K562 (cell line): ENCODE results near the gene CEP162. TPM values are rescaled to one million over a fixed set of nuclear protein-coding genes. Genes with fewer than 3 reads are reported as not detected.

Source experiments
- ATAC-seq: fragments of 200-7000 bp; cut with Tn5 transposase; 3 replicates; pipeline ENCODE4 v1.9.1; 2020; ENCODE audit warnings: moderate library complexity
- BruUV-seq: library from RNA; stranded (reverse); fragments of 400-500 nt; replicated peaks from 2 replicates; lab custom pipeline; 2021; lab: Mats Ljungman, UMichigan
- CTCF ChIA-PET: fragments of 300-600 bp; formaldehyde crosslinking; extraction: SDS; loops from one replicate; lab custom pipeline; 2021; ENCODE audit warnings: low intra/inter-chr PET ratio; lab: Yijun Ruan, JAX
- POLR2A ChIA-PET: fragments of 300-600, 350-650 bp; sonication (Branson Sonifier 250); formaldehyde crosslinking; extraction: SDS; loops from one replicate; lab custom pipeline; 2021; ENCODE audit warnings: antibody characterized with exemption, inconsistent platforms; lab: Yijun Ruan, JAX
- DNase-seq, 4 experiments: peaks; one replicate each; pipeline versions ENCODE4 v3.0.0 to v3.0.0-alpha.2; 2011 to 2018; ENCODE audit warnings: low spot score in 3 of 4, mixed read lengths in 3 of 4; ENCODE audit errors: extremely low read depth in 1 of 4
- FAIRE-seq: peaks from 2 replicates; lab custom pipeline; 2011; peaks lifted over from hg19 to GRCh38; lab: Jason Lieb, UNC
- H2AFZ ChIP-seq: 2 replicates; pipeline ENCODE4 v1.6.0; 2011; ENCODE audit warnings: low read depth, low read length, control low read depth, inconsistent platforms
- H3K27ac ChIP-seq: fragments of 200-600 bp; 3 replicates; pipeline ENCODE4 v1.8.0; 2011; ENCODE audit warnings: low read depth, mild to moderate bottlenecking, control low read depth, inconsistent platforms, low read length, moderate library complexity, mixed read lengths; ENCODE audit errors: extremely low read depth
- H3K27me3 ChIP-seq, 2 experiments: fragments of 300-600 bp in 1 of 2; 2 replicates in 1 of 2; 3 replicates in 1 of 2; pipeline versions ENCODE4 v1.6.0 to v1.8.0; 2011; ENCODE audit warnings: inconsistent platforms in 2 of 2, low read length in 2 of 2, mild to moderate bottlenecking in 1 of 2, mixed read lengths in 1 of 2, moderate library complexity in 1 of 2; ENCODE audit not compliant: control insufficient read depth in 2 of 2, insufficient read depth in 2 of 2
- H3K36me3 ChIP-seq: fragments of 300-600 bp; 3 replicates; pipeline ENCODE4 v1.8.0; 2011; ENCODE audit warnings: mild to moderate bottlenecking, low read length, inconsistent platforms; ENCODE audit not compliant: control insufficient read depth, insufficient read depth
- H3K4me1 ChIP-seq, 2 experiments: fragments of 200-600 bp in 1 of 2; replicated peaks in 1 of 2; 2 replicates in 1 of 2; 3 replicates in 1 of 2; pipeline versions ENCODE4 v1.5.1 to v1.8.0; 2011; ENCODE audit warnings: inconsistent platforms in 2 of 2, low read length in 2 of 2, mild to moderate bottlenecking in 1 of 2, mixed read lengths in 1 of 2, moderate library complexity in 1 of 2; ENCODE audit not compliant: control insufficient read depth in 2 of 2, insufficient read depth in 2 of 2
- H3K4me2 ChIP-seq: 2 replicates; pipeline ENCODE4 v1.6.1; 2011; ENCODE audit warnings: low read length, control low read depth, inconsistent platforms, mixed read lengths; ENCODE audit not compliant: insufficient read depth
- H3K4me3 ChIP-seq: fragments of 200-600 bp; sonication (generic), shearing (Covaris generic); 2 replicates; pipeline ENCODE4 v1.5.1; 2016; ENCODE audit warnings: control low read depth, inconsistent platforms
- H3K79me2 ChIP-seq: fragments of 200-600 bp; 3 replicates; pipeline ENCODE4 v1.8.0; 2011; ENCODE audit warnings: low read length, inconsistent platforms; ENCODE audit not compliant: control insufficient read depth, insufficient read depth
- H3K9ac ChIP-seq, 2 experiments: 2 replicates each; pipeline versions ENCODE4 v1.6.0 to v1.6.1; 2011; ENCODE audit warnings: low read depth in 2 of 2, low read length in 2 of 2, control low read depth in 1 of 2, inconsistent platforms in 1 of 2, mild to moderate bottlenecking in 1 of 2, mixed read lengths in 1 of 2; ENCODE audit not compliant: insufficient read depth in 1 of 2
- H3K9me1 ChIP-seq: one replicate; pipeline ENCODE4 v1.6.0; 2011; ENCODE audit warnings: inconsistent platforms, mild to moderate bottlenecking, low read length, moderate library complexity; ENCODE audit not compliant: control insufficient read depth, insufficient read depth
- H3K9me3 ChIP-seq: replicated peaks from 2 replicates; pipeline ENCODE4 v1.5.1; 2011; ENCODE audit warnings: low read depth, low read length, inconsistent platforms; ENCODE audit not compliant: control insufficient read depth, insufficient read depth
- H4K20me1 ChIP-seq: replicated peaks from 2 replicates; pipeline ENCODE4 v1.6.1; 2011; ENCODE audit warnings: low read length, inconsistent platforms, mixed read lengths; ENCODE audit not compliant: control insufficient read depth, insufficient read depth
- DEAF1 ChIP-seq: fragments of 450-650 bp; formaldehyde crosslinking; IDR thresholded peaks from 2 replicates; pipeline ENCODE4 v1.4.0; 2020; ENCODE audit warnings: mild to moderate bottlenecking, moderate library complexity
- DMBX1 ChIP-seq: fragments of 250-450 bp; sonication (Bioruptor Pico); IDR thresholded peaks from 2 replicates; pipeline ENCODE4 v1.8.0; 2022; ENCODE audit warnings: inconsistent platforms, mild to moderate bottlenecking, moderate library complexity, borderline replicate concordance
- GMEB1 ChIP-seq: fragments of 250-450 bp; sonication (Bioruptor Pico); IDR thresholded peaks from 2 replicates; pipeline ENCODE4 v1.4.0; 2020; ENCODE audit warnings: mild to moderate bottlenecking
- NUFIP1 ChIP-seq: fragments of 450-650 bp; IDR thresholded peaks from 2 replicates; pipeline ENCODE4 v1.6.1; 2018; ENCODE audit not compliant: partially characterized antibody
- SNIP1 ChIP-seq: fragments of 450-650 bp; IDR thresholded peaks from 2 replicates; pipeline ENCODE4 v1.7.1; 2017; ENCODE audit warnings: low read depth, mild to moderate bottlenecking
- TRIM28 ChIP-seq: fragments of 450-650 bp; IDR thresholded peaks from 2 replicates; pipeline ENCODE4 v1.6.1; 2017
- VEZF1 ChIP-seq: fragments of 200-800 bp; sonication (Bioruptor generic); IDR thresholded peaks from 2 replicates; pipeline ENCODE4 v1.6.1; 2017; ENCODE audit warnings: missing genetic modification characterization, missing compliant biosample characterization
- ZNF124 ChIP-seq: sonication (generic); formaldehyde crosslinking; IDR thresholded peaks from 2 replicates; pipeline ENCODE4 v1.8.1; 2022; ENCODE audit warnings: missing genetic modification reagents
- ZNF57 ChIP-seq: fragments of 450-650 bp; formaldehyde crosslinking; IDR thresholded peaks from 2 replicates; pipeline ENCODE4 v1.4.0; 2020; ENCODE audit warnings: mild to moderate bottlenecking, moderate library complexity
- ZNF77 ChIP-seq: fragments of 250-450 bp; sonication (Bioruptor Pico); IDR thresholded peaks from 2 replicates; pipeline ENCODE4 v1.5.0; 2020
- in situ Hi-C: fragments of 300-500 bp; cut with MboI; formaldehyde crosslinking; loops from 4 replicates; pipeline ENCODE4 v1.15.0; 2018; ENCODE audit warnings: inconsistent platforms, mixed read lengths
- intact Hi-C: fragments of 100-400 bp; cut with micrococcal nuclease; formaldehyde crosslinking; loops from 2 replicates; pipeline ENCODE4 v1.14.2; 2022
- polyA plus RNA-seq, 8 experiments: library from polyadenylated mRNA; depleted of rRNA in 4 of 8; stranded (reverse) in 5 of 8; unstranded in 3 of 8; fragments of >200 nt; fragmentation: Nextera tagmentation in 2 of 8; fragmentation: Illumina TruSeq in 1 of 8; extraction: Ambion mirVana in 2 of 8; extraction: Trizol in 1 of 8; gene quantifications; 2 replicates each; pipeline versions ENCODE4 v1.2.1 to v1.2.3, GENCODE V29; 2011 to 2014; ENCODE audit warnings: inconsistent platforms in 1 of 8, missing spikeins in 1 of 8
- total RNA-seq, 7 experiments: library from RNA; depleted of rRNA in 6 of 7; stranded (reverse); fragments of >200 nt in 6 of 7; fragmentation: Illumina TruSeq in 2 of 7; extraction: Trizol in 2 of 7; gene quantifications; 2 replicates each; pipeline versions ENCODE4 v1.2.1 to v1.2.3, GENCODE V29; 2011 to 2021; ENCODE audit warnings: low replicate concordance in 1 of 7
- TF ChIP-seq, protein P1 (sequence below): IDR thresholded peaks from 3 replicates; pipeline ENCODE4 v1.6.1; 2011; ENCODE audit warnings: borderline replicate concordance, mild to moderate bottlenecking, moderate library complexity; ENCODE audit not compliant: insufficient read length; ENCODE audit errors: extremely low read depth

Gene CEP162
- total and polyA plus RNA-seq, 9 of the 15 experiments (the other 6 are each of a cell fraction or from before 2014, with no cell fraction given), result 3.9 to 8.6 (median 6.7) TPM

DNA sequence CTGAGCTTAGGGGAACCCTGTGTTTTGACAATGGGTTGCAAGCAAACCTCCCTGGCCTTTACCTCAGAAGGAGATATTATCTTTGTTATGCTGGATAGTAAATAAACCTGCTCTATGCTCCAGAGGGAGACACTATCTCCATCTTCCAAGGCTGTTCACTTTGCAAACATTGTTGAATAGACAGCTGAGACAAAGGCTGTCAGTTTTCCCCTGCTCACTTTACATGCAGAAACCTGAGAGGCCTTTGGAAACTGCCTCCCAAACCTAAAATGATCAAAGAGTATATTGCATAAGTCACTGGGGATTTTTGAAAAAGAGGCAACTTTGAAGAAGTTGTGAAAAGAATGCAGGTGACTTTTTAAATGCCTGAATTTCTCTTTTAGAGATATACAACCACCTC is 132.3 kb downstream of the CEP162 start:
- Histone ChIP-seq H3K9me1 (no peaks in the 10 kb centered on the region), H3K4me2 (no peak overlapping the region), H3K27me3 (no peaks in the 10 kb centered on the region), H3K9ac (no peak overlapping the region), H3K9me3 (no peaks in the 10 kb centered on the region; the same call in 1 of the 2 replicates), H4K20me1 (no peaks in the 10 kb centered on the region), H3K4me3 (no peak overlapping the region), H2AFZ (no peak overlapping the region), H3K36me3 (no peaks in the 10 kb centered on the region), H3K4me1 (peaks cover 4 to 11% of the 10 kb centered on the region in 2 experiments; a peak in 3 of 5 replicates), H3K79me2 (no peaks in the 10 kb centered on the region), H3K27ac (no peak overlapping the region)
- ChIA-PET POLR2A (no interaction called here), CTCF (no interaction called here)
- FAIRE-seq (no peak), ATAC-seq (no peak; the same call in 2 of the 3 replicates), DNase-seq (no peak)
- in situ Hi-C loops, result no loop called here
- TF ChIP-seq SNIP1 (no peak), ZNF57 (CRISPR knock-in tag) (no peak), VEZF1 (no peak), ZNF77 (CRISPR knock-in tag) (no peak), TRIM28 (no peak), DEAF1 (no peak), DMBX1 (CRISPR knock-in tag) (no peak), NUFIP1 (no peak), GMEB1 (CRISPR knock-in tag) (no peak), ZNF124 (CRISPR knock-in tag) (no peak)
- TF ChIP-seq, protein P1, sequence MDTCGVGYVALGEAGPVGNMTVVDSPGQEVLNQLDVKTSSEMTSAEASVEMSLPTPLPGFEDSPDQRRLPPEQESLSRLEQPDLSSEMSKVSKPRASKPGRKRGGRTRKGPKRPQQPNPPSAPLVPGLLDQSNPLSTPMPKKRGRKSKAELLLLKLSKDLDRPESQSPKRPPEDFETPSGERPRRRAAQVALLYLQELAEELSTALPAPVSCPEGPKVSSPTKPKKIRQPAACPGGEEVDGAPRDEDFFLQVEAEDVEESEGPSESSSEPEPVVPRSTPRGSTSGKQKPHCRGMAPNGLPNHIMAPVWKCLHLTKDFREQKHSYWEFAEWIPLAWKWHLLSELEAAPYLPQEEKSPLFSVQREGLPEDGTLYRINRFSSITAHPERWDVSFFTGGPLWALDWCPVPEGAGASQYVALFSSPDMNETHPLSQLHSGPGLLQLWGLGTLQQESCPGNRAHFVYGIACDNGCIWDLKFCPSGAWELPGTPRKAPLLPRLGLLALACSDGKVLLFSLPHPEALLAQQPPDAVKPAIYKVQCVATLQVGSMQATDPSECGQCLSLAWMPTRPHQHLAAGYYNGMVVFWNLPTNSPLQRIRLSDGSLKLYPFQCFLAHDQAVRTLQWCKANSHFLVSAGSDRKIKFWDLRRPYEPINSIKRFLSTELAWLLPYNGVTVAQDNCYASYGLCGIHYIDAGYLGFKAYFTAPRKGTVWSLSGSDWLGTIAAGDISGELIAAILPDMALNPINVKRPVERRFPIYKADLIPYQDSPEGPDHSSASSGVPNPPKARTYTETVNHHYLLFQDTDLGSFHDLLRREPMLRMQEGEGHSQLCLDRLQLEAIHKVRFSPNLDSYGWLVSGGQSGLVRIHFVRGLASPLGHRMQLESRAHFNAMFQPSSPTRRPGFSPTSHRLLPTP, result no peak
- intact Hi-C loops, result no loop called here
- BruUV-seq, result no TSS peak
